GM18517 (cell line): Measurements from ENCODE around the gene ZBTB4.

Source experiments
- ATAC-seq: cut with Tn5 transposase; IDR thresholded peaks from one replicate; pipeline ENCODE4 v1.9.1; 2021; ENCODE audit warnings: mild to moderate bottlenecking, moderate library complexity; ENCODE audit not compliant: unreplicated experiment

ZBTB4 gene

GRCh38 chr17:7479213-7480088 is at the start of gene ZBTB4:
Gene ZBTB4, minus strand, starts transcription at chr17:7479631. Its CDS starts 12,830 bp downstream, at chr17:7466801.
- no peak for ATAC-seq

GRCh38 chr17:7528842-7529241 is 49.4 kb upstream of the ZBTB4 start:
- no peak for ATAC-seq

- no peak for ATAC-seq
These were observed 43.6 kb upstream of the ZBTB4 start for GRCh38 chr17:7523033-7523432.

GRCh38 chr17:7515911-7516610 is 36.6 kb upstream of the ZBTB4 start:
- no peak for ATAC-seq

- ATAC-seq, result no peak
These were observed 34.5 kb upstream of the ZBTB4 start for GRCh38 chr17:7513850-7514419.

- no peak for ATAC-seq
These were observed 33.6 kb upstream of the ZBTB4 start for GRCh38 chr17:7512824-7513540.

GRCh38 chr17:7512105-7512504 is 32.7 kb upstream of the ZBTB4 start:
- no peak for ATAC-seq

- no peak for ATAC-seq
These were observed 31.7 kb upstream of the ZBTB4 start for GRCh38 chr17:7511108-7511507.

- ATAC-seq, result no peak
These were observed 30.5 kb upstream of the ZBTB4 start for GRCh38 chr17:7509937-7510336.

- ATAC-seq, result no peak
These were observed 29.4 kb upstream of the ZBTB4 start for GRCh38 chr17:7508846-7509245.

GRCh38 chr17:7508145-7508544 is 28.7 kb upstream of the ZBTB4 start:
- ATAC-seq, result no peak

- ATAC-seq, result no peak
These were observed 24.1 kb upstream of the ZBTB4 start for GRCh38 chr17:7503521-7503920.

- no peak for ATAC-seq
These were observed 23.6 kb upstream of the ZBTB4 start for GRCh38 chr17:7502987-7503386.

- no peak for ATAC-seq
These were observed 22.9 kb upstream of the ZBTB4 start for GRCh38 chr17:7502171-7502847.

GRCh38 chr17:7501729-7502128 is 22.3 kb upstream of the ZBTB4 start:
- ATAC-seq, result no peak

- no peak for ATAC-seq
These were observed 19.7 kb upstream of the ZBTB4 start for GRCh38 chr17:7499161-7499560.

GRCh38 chr17:7497636-7498035 is 18.2 kb upstream of the ZBTB4 start:
- no peak for ATAC-seq

- ATAC-seq, result no peak
These were observed 17.8 kb upstream of the ZBTB4 start for GRCh38 chr17:7497228-7497627.

- no peak for ATAC-seq
These were observed 17.2 kb upstream of the ZBTB4 start for GRCh38 chr17:7496470-7497183.

GRCh38 chr17:7495906-7496434 is 16.5 kb upstream of the ZBTB4 start:
- ATAC-seq, result no peak
